Breast epithelium (tissue), 3 donors: ENCODE results near the gene CYTH2.

ENCODE experiments used
- POLR2A ChIP-seq: fragments of 450-650 bp; IDR thresholded peaks from one replicate; pipeline ENCODE4 v1.6.1; 2016; ENCODE audit warnings: antibody characterized with exemption, mild to moderate bottlenecking, moderate library complexity
- POLR2AphosphoS5 ChIP-seq, 3 donors: sonication (generic); formaldehyde crosslinking; IDR thresholded peaks; one replicate each; pipeline ENCODE4 v1.6.1; 2017; ENCODE audit warnings: antibody characterized with exemption in 3 of 3
- TF ChIP-seq, protein P1 (sequence below), 3 donors: fragments of 450-650 bp; IDR thresholded peaks; one replicate each; pipeline ENCODE4 v1.5.1; 2016 to 2017; ENCODE audit warnings: antibody characterized with exemption in 3 of 3, mild to moderate bottlenecking in 3 of 3, moderate library complexity in 3 of 3

DNA sequence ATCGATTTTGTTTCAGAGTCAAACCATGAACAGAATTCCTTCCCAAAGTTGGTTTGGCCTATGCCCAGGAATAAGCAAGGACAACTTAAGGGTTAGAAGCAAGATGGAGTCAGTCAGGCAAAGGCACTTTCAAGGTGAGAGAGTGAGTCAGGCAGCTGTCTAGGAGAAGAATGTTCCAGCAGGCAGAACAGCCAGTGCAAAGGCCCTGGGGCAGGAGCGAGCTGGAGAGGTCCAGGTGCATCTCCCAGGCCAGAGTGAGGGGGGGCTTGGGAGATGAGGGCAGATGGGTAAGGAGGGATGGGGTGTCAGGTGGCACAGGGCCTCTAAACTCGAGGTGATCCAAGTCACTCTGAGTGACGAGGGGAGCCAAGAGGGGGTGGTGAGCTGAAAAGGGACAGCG, 32.6 kb upstream of the CYTH2 start:
- TF ChIP-seq POLR2A (no peak), POLR2AphosphoS5 (IDR thresholded peaks at IDR 0.05) (no peak)
- TF ChIP-seq, protein P1, sequence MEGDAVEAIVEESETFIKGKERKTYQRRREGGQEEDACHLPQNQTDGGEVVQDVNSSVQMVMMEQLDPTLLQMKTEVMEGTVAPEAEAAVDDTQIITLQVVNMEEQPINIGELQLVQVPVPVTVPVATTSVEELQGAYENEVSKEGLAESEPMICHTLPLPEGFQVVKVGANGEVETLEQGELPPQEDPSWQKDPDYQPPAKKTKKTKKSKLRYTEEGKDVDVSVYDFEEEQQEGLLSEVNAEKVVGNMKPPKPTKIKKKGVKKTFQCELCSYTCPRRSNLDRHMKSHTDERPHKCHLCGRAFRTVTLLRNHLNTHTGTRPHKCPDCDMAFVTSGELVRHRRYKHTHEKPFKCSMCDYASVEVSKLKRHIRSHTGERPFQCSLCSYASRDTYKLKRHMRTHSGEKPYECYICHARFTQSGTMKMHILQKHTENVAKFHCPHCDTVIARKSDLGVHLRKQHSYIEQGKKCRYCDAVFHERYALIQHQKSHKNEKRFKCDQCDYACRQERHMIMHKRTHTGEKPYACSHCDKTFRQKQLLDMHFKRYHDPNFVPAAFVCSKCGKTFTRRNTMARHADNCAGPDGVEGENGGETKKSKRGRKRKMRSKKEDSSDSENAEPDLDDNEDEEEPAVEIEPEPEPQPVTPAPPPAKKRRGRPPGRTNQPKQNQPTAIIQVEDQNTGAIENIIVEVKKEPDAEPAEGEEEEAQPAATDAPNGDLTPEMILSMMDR (IDR thresholded peaks at IDR 0.05): no peak
